ENCODE results near the gene KAZN. TPM values are rescaled to one million over a fixed set of nuclear protein-coding genes. Genes with fewer than 3 reads are reported as not detected.

Gene KAZN
- total RNA-seq, 1 experiment from 2014 or later: 1.6 TPM

DNA sequence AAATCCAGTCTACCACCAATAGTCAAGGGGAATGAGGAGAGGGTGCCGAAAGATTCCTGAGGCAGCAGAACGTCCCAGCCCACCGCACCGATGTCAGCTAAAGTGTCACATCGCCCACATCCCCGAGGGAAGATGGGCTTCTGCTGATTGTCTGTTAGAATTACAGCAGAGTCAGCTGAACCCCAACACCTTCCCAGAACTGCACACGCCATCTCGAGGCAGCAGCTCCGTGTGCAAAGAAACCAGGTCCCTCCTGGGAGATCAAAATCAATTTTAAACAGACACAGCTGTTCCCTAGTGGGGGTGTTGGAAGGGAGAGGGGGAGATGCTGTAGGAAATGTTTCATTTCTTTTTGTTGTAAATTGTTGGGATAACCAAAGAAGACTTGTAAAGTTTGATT lies 12.8 kb upstream of the KAZN start:
- no peak for DNase-seq (ENCODE audit: low spot score)

DNA sequence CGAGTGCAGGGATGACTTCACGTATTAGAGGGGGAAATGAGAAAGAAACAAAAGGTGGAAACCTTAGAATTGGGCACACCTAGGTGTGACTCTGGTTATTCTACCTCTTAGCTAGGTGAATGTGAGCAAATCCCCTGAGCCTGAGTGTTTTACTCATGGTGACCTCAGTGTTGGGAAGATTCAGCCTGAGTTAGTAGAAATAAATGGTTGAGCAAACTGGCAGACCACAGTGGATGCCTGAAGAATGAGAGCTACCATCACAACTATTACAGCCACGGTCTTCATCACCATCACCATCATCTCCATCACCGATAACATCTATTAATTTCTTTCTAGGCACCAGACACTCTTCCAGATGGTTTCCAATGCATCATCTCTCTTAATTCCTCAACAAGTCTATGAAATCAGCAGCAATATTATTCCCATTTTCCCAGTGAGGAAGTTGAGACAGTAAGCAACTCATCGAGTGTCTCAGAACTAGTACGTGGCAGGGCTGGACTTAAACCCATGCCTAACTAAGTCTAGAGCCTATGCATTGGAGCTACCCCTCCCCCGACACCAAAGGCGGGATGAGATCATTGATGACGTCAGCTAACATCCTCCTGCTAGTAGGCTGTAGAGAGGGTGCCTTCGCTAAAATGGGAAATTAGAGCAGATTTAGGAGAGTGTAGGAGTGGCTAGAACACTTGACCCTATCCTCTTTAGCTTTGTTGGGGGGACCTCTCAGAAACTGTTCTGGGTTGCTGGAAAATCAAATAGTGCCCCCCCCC lies 7.9 kb upstream of the KAZN start:
- peak; percentile 14 for DNase-seq (ENCODE audit: low spot score)

DNA sequence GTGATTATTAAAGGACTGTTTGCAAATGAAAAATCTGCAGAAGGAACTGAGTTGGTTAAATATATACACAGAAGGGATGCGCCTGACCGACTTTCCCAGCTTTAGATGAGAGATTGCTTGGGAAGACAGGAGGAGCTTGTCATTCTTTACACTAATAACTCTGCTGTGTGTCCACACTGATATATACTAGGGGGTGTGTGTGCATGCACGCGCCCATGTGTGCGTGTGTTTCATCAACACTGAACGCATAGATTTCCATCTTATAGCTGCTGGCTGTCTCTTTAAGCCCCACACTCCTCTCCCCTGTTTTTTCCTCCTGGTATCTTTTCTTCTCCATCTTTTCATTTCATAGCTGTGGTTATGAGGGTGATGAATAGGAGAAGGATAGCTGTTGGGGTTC lies 6.9 kb upstream of the KAZN start:
- DNase-seq (ENCODE audit: low spot score): no peak

DNA sequence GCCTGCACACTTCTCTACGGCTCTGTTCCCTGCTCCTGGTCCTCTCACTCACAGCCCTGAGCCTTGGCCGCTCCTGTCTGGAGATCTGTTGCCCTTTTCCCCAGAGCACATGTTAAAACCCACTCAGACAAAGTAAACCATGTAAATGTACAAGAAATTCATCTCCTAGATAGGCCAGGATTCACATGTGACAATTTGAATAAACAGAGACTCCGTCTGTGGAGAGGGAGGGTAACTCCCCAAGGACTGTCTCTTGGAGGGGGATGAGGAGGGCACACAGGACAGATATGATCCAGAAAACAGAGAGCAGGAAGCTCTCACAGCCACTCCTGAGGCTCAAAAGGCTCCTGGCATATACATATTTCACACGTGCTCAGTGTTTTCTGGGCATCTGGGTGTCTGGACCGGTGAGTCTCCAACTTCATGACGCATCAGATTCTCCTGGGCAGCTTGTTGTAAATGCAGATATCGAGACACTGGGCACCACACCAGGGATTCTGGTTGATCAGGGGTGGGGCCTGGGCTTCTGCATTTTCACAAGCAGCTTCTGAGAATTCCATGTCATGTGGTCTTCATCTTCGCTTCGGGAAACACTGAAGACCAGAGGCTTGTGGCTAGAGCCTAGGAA lies 6.4 kb upstream of the KAZN start:
- DNase-seq (ENCODE audit: low spot score): no peak

DNA sequence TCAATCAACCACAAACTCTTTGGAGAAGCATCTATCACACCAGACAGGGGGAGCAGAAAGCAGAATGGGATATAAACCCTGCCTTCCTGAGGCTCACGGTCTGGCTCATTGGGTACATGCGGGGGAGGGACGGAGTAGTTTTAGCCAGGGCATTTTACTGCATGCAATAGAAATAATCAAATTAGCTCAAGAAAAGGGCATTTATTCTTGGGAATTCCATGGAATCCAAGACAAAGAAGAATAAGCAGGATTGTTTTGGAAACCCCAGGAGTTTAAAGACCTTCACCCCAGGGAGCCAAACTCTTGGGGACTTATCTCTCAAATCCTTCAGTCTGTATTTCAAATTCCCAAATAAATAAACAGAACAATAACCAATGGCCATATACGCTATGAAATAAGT lies 5.2 kb upstream of the KAZN start:
- DNase-seq (ENCODE audit: low spot score): no peak

DNA sequence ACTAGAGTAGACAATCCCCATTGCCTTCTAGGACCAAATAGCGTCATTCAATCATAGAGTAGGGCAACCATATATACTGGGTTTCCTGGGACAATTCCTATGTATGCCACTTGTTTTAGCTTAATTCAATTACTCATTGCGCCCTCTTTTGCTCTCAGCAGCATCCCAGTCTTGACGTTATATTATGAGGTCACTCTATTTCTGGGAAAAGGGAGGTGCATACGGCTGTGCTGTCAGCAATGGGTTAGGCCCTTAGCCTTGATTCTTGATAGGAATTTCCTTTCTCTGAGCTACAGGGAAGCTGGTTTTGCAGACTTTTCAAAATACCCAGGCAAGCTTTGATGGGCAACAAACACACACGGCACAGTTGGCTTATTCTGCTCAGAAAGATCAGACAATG lies 4.4 kb upstream of the KAZN start:
- no peak for DNase-seq (ENCODE audit: low spot score)

DNA sequence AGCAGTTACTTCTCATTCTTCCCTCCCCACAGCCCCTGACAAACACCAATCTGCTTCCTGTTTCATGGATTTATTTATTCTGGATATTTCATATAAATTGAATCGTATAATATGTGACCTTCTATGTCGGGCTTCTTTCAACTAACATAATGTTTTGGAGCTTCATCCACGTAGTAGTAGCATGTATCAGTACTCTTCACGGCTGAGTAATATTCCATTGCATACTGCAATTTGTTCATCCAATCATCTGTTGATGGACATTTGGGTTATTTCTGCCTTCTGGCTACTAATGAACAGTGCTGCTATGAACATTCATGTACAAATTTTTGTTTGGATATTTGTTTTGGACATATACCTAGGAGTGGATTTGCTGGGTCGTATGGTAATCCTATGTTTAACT lies 1.9 kb upstream of the KAZN start:
- DNase-seq (ENCODE audit: low spot score): no peak

DNA sequence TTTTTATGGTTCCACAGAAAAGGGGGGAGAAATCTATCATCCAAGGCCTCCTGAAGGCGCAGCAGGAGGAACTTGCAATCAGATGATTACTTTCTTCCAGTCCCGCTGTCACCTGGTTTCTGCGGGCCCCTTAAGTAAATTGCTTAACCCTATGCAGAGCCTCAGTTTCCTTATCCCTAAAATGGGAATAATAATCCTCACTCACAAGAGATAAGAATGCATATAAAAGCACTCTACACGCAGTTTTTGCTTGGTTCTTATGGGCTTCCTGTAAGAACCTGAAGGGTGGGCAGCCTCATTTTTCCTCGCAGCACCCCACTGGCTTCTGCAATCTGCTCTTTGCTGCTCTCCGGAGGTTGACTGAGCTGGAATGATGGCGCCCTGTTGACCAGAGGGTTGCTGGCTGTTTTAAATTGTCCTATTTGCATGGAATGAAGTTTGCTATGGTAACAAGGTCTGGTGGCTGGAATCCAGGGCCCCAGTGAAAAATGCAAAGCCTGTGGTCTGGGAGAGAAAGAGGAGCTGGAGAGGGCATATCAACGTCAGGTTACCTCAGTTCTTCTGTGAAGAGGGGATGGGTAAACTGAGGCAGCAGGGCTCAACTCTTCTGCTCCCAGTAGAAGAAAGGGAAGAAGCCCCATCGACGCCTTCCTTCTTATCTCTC lies 1.0 kb upstream of the KAZN start:
- no peak for DNase-seq (ENCODE audit: low spot score)

DNA sequence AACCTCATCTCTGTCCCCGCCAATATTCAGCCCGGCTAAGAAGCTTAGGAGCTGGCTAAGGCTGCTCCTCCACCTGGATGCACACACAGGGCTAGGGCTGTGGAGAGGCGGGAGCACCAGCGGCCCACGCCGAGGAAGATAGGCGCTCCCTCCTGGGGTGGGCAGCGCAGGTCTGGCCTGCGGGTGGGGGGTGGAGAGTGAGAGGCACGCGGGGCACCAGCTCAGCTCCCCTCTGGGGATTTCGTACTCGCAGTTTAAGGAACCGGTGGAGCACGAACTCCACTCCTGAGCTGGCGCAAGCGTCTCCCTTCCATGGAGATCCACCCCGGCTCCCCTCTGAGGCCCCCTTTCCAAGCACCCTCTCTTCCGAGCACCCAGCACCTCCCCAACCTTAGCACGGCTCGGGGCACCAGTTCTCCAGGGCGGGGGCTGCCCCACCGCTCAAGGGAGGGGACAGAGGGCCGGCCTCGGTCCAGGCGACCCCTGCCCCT lies 433 bp upstream of the KAZN start:
- no peak for DNase-seq (ENCODE audit: low spot score)

DNA sequence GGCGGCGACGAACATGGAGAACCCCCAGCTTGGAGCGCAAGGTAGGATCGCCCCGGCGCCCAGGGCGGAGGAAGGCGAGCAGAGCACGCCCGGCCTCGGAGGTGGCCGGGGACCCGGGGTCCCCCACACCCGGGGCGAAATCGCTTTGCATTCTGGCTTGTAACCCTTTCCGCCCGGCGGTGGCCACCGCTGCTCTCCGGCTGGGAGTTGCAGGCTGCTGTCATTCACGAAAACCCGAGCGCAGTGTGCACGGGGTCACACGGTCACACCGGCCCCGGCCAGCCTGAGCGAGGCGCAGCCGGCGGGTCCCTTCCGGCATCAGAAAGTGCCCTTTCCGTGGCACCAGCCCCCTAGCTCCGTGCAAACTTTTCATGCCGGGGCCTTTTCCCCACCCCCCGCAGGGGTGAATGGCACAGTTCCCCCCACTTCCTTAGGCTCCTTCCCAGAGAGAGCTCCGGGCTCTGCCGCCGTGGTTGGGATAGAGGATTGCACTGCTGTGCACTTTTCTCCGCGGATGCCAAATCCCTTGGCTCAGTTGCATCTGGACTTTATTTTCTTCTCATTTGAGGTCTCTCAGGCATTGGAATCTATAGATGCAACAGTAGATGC lies 802 bp downstream of the KAZN start:
- no peak for DNase-seq (ENCODE audit: low spot score)

DNA sequence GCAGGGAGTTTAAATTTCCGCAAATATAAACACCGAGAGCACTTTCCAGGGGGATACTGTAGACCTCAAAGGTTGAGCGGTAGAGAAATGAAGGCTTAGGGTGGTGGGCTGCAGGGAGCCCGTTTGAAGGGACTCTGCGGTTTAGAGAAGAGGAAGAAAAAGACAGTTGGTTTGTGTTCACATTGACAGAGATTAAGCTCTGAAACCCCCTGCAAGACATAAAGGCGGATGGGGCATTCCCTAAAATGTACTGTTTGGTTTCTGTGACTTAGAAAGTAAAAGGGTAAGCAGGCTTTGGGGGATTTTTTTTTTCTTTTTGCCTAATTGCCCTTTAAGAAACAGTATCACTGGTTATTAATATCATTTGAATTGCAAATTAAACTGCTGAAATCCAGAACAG lies 1.3 kb downstream of the KAZN start:
- no peak for DNase-seq (ENCODE audit: low spot score)

DNA sequence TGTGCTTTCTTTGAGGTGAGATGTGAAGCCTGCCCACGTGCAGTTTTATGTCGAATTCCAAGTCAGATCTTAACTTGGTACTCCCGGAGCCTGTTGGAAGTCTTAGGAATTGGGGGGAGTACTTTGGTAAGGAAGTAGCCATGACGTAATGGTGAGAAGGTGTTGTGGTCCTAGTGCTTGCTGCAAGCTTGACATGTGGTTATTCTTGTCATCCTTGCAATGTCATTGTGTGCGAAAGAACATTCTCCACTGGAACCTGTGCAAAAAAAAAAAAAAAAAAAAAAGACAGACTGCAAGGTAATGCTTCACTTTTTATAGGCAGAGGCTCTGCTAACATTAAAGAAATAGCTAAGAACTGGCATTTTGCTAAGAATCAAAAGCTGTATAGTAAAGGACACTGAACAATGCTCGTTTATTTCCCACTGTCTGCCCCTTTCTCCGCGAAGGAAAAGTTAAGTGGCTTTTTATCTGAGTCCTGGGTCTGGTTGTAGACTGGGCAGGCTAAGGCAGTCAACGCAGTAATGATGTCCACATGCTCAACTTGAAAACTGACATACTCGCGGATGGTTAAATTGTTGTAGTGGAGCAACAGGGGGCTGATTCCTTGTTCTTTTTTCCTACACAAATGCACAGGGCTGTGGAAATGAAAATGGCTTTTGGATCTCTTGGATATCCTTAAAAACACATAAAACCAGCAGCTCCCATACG lies 2.1 kb downstream of the KAZN start:
- no peak for DNase-seq (ENCODE audit: low spot score)

DNA sequence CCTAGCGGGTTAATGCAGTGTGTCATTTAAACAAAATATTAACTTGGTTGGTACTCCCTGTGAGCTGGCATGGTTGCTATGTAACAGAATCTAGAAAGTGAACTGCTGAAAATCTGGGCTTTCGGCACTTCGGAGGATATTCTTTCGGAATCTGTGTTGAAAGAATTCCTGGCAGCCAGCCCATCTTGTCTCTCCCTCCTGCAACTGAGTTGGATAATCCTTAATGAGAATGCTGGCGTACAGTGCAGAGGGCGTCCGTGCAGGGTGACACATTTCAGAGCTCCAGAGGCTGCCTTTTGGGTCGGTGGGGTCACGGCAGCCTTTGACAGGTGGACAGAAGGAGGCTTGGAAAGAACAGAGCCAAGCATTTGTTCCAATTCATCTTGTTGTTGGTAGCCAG lies 3.7 kb downstream of the KAZN start:
- DNase-seq (ENCODE audit: low spot score): no peak

DNA sequence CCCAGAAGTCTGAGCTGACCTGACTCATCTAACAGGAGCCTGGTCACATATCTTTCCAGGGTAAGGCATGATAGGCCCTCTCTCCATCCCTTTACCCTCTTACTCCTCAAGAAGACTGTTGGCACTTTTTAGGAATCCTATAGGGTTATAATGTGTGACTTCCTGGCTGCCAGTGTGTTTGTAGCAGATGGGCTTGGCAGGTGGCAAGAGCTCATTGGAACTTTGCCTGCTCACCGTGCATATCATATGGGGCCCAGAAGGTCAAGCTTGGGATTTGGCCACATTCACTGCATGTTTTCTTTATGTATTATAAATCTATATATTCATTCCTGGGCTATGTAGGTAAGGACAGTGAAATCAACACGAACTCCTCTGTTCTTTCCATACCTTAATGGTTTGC lies 5.2 kb downstream of the KAZN start:
- no peak for DNase-seq (ENCODE audit: low spot score)

DNA sequence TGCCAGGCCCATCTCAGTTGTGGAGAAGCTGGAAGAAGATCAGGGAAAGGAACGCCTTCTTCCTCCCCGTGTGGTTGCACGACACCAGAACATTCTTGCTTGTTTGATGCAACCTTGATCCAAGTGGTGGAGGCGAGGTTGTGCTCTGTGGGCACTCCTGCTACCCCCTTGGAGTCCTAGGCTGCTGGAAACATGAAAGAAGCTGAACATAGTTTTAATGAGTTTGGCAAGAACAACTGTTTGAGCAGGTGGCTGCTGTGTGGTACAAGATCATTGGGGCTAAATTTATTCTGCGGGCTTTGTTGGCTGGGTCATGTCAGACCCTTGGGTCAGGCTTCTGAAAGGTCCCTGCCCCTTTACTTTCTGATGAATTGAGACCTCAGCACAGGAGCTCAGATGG lies 5.9 kb downstream of the KAZN start:
- DNase-seq (ENCODE audit: low spot score): no peak

DNA sequence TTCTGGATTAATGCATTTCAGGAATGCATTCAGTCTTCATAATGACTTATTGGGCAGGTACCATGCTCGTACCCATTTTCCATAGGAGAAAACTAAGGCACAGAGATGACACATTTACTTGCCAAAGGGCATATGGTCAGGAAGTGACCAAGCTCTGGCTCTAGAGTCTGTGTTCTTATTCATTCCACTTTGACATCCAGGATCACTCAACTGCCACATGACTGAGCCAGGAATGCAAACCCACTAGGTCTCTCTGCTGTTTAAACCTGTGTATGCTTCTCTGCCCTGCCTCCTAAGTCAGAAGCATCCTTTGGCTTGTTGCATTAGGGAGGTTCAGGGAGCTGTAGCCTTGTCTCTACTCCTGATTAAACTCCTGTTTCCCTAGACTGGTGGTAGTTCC lies 7.5 kb downstream of the KAZN start:
- no peak for DNase-seq (ENCODE audit: low spot score)

DNA sequence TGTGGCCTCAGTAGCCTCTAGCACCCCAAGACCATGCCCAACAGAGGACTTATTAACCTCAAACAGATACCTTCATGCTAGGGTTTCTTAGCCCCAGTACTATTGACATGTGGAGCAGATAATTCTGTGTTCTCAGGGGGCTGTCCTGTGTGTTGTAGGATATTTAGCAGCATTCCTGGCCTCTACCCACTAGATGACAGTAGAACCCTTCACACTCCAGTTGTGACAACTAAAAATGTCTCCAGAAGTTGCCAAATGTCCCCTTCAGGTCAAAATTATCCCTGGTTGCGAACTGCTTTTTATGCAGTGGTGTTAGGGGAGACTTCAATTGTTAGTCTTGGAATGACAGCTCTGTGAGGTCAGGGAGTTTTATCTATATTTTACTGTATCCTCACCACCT lies 8.1 kb downstream of the KAZN start:
- no peak for DNase-seq (ENCODE audit: low spot score)

DNA sequence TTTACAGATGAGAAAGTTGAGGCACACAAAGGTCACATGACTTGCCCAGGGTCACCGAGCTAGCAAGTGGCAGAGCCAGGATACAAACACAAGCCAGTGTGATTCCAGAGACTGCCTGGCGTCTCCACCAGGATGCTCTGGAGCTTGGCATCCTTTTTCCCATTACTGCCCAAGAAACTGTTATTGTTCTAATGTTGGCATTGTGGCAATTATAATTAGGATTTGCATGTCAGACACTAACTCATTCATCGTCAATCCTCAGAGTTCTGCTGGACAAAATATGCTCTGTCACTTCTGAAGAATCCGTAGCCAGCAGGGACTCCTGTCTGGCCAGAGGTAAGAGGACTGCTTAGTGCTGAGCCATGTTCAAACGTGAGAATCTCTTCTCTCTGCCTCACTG lies 8.8 kb downstream of the KAZN start:
- no peak for DNase-seq (ENCODE audit: low spot score)

DNA sequence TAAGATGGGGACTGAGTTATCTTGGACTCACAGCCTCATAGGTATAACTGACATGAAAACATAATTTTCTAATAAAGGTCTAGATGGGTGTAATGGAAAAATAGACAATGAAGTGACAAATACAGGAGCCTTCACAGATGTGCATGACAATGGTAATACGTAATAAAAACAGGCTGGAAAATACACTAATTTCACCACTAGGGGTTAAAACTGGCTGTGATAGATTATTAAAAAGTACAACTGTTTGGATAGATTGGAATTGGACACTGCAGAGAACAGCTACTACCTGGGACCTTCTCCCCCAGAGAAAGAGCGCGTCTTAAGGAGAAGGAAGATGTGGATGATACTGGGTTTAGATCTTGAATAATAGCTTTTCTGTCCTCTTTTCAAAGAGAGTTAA lies 9.8 kb downstream of the KAZN start:
- DNase-seq (ENCODE audit: low spot score): no peak

DNA sequence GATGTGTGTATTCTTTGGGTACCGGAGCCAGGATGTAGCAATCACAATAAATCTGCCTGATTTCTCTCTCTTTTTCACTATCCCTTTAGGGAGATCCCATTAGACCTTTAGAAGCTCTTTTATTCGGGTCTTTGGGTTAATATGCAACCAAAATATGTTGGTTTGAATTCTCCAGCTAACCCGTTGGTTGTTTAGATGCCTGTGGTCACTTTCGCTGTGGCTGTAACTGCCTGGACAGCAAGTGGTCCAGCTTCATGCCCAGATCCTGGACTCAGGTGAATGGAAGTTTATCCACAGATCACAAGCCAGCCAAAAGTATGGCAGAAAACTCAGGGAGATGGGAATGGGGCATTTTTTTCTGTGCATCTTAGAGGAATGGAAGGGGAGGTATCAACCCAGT lies 12.3 kb downstream of the KAZN start:
- DNase-seq (ENCODE audit: low spot score): no peak

DNA sequence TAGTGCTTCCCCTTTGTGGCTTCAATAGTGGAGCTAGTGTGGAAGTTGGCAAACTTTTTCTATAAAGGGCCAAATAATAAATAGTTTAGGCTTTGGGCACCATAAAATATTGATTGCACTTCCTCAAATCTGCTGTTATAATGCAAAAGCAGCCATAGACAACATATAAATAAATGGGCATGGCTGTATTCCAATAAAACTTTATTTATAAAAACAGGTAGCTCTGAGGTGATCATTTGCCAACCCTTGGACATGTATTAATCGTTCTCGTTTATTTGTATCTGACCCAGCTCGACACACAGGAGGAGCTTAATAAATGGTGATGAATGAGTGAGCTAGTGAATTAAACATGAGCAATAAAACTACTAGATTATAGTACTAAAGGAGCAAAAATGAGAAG lies 13.3 kb downstream of the KAZN start:
- DNase-seq (ENCODE audit: low spot score): no peak

DNA sequence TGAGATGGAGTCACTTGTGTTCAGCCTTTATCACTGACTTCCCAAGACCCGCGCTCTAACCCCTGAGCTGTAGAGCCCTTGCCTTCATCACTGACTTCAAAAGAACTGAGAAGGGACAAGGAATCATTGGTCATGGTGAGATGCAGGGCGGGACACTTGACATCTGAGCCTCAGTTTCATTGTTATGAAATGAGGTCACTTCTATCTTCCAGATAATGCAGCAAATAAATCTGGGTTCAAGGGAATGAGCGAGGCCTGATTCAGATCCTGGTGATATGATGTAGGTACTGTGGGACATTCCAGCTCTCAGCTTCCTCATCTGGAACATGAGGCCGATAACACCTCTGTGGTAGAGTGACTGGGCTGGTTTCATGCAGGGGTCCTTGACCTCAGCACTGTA lies 13.8 kb downstream of the KAZN start:
- no peak for DNase-seq (ENCODE audit: low spot score)

Measured in H4 (cell line).